HG03139 (cell line): ENCODE results near the gene TGFB3.
"Not testable (repeated sequence)": the region's sequence is repeated elsewhere in the genome, so short reads cannot be mapped to it uniquely, and the experiment has no call there.

Source experiments
- ATAC-seq: cut with Tn5 transposase; IDR thresholded peaks from one replicate; pipeline ENCODE4 v1.9.1; 2021; ENCODE audit not compliant: unreplicated experiment

The TGFB3 gene

DNA sequence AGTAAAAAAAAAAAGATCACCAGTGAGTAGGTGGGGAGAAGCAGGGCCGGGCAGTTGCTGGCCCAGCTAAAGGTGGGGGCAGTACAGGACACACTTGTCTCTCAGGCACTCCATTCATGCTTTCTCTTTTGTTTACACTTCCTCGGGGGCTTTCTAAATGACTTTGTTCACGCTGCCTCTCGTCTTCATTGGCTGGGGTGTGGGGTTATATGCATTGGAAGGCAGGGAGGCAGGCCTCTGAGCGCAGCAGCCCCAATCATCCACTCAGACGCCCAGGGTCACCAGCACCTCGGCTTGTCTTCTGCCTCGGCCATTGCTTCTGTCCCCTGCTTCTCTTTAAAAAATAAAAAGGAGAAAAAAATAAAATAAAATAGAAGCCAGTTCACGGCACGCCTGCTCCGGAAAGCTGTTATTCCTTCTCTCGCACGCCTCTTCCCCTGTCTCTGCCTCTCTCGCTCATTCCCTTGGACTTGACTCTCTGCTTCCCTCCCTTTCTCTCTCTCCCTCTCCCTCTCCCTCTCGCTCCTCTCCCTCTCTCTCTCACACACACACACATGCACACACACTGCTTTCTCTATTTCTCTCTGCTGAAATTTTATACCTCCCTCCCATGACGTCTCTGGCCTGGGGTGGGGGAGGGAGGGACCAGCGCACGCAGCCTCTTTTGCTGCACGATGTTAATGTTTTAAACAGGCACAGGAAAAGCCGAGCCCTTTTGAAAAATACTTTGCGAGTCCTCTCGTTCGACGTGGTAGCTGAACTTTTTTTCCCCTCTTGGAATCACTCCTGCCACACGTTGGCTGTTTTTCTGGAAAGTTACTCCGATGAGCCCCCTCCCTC is at the start of gene TGFB3:
Gene TGFB3, minus strand, starts transcription at position 570 of the 840 bp plus-strand sequence. CDS start 1,102 bp downstream, outside the sequence.
- no peak for ATAC-seq

DNA sequence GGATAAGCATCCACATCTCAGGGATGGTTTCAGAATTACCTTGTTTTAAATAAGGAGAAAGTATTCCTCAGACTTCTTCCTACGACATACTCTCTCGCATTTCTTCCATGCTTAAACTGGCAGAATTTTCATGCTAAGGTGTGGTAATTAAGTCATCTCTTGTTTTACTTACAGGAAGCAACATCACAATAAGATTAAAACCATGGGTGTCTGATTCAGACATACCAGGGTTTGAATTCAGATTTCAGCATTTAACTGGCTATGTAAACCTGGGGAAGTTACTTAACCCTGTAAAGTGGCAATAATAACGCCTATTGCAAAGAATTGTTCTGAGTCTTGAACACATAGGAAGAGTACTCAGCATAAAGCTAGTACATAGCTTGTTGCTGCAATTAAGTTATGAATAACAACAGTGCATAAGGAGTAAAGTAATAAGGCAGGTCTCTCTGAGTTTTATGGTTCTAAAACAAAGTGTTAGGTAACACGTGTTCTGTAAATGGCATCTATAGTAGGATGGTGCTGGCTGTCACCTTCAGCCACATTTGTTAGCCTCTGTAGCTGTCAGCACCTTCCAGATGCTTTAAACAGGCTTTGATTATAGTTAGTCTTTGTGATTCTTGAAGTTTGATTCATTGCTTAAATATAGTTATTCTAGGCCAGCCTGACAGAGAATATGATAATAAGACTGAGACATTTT is 42.6 kb upstream of the TGFB3 start:
- ATAC-seq, result no peak

DNA sequence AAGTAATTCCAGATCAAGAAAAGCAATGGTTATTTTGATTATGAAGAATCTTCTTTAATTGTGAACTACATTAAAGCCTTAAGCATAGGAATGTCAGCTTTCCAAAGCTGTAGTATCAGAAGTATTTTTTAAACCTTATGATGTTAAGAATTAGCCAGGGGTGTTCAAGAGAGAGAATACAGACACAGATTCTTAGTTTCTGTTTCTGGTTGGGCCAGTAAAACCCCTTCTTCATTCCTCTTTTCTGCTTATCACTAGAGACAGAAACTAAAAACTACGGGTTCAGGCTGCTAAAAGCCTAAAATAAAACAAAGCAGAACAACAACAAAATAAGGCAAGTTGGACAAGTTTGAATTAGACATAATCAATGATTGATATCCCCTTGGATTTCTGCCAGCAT is 42.0 kb upstream of the TGFB3 start:
- ATAC-seq, result no peak

GRCh38 chr14:76022991-76023390 is 41.2 kb upstream of the TGFB3 start:
- ATAC-seq, result no peak

DNA sequence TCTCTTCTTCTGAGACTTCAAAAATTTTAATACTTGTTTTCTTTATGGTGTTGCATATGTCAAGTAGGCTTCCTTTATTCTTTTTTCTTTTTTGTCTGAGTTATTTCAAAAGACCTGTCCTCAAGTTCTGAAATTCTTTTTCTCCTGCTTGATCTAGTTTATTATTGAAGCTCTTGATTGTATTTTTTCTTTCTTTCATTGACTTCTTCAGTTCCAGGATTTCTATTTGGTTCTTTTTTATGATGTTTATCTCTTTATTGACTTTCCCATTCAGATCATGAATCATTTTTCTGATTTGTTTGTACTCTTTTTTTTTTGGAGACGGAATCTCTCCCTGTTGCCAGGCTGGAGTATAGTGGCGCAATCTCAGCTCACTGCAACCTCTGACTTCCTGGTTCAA is 37.9 kb upstream of the TGFB3 start:
- no peak for ATAC-seq

DNA sequence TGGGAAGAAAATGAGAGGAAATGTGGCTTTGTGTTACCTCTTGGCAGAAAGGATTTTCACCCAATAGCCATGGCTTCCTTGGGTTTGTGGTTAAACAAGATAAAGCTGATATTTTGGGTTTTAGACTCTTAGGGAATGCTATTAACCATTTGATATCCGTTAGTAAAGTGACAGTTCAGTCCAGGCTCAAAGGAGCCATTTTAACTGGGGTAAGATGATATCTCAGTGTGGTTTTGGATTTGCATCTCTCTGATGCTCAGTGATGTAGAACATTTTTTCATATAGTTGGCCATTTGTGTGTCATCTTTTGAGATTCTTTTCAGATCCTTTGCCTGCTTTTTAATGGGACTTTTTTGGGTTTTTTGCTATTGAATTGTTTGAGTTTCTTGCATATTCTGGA is 33.9 kb upstream of the TGFB3 start:
- no peak for ATAC-seq

DNA sequence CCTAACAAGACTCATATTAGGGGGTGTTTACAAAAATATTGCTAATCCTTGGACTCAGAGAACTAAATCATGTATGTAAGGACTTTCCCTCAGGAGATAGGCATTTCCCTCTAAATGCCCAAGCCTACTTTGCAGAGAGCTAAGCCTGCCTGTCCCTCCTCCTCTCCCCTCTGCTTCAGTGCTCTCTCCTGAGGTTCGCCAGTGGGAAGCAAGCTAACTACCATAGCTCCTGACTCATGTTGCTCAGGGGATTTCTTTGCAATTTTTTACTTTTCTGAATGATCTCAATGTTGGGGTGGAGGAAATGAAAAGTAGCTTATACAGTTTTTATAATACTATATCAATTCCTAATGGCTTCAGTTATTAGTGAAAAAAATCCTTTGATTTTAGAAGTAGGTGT is 33.4 kb upstream of the TGFB3 start:
- ATAC-seq, result no peak

DNA sequence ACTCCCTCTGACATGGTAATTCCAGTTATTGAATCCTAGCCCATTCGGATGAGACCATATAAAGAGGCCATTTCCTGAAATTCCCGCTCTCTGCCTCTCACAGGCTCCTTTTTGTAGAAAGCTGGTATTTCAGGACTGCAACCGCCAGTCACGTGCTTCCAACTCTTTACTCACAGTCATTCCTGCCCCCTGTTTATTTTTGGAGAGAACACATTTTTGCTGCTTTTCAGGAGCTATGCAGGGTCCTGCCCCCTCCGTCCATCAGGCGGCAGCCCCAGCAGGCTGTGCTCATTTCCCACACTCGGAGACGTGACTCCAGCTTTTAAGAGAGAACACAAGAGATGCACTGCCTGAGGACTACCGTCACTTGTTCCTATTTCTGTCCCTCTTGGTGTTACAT is 30.6 kb upstream of the TGFB3 start:
- ATAC-seq, result no peak

GRCh38 chr14:76011930-76012329 is 30.1 kb upstream of the TGFB3 start:
- no peak for ATAC-seq

- ATAC-seq, result not testable (repeated sequence)
Observed at GRCh38 chr14:76009627-76010026, 27.8 kb upstream of the TGFB3 start.

DNA sequence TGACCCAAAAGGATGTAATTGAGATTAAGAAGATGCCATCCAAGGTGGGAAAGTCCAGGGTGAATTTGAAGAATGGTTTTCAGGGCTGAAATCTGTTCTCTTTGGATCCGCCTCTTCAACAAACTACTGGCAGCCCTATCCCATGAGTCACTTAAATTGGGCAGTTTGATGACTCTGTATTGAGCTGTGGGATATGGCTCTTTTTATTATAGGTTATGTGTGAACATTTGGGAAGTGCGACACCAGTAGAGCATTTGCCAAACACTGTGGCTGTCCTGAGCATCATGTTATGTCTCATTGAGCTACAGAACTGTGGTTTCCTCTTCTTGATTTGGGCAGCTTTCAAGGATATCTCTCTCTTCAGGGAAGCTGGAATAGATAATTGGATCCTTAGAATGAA is 26.1 kb upstream of the TGFB3 start:
- no peak for ATAC-seq

- no peak for ATAC-seq
Observed at GRCh38 chr14:76007379-76007778, 25.6 kb upstream of the TGFB3 start.

DNA sequence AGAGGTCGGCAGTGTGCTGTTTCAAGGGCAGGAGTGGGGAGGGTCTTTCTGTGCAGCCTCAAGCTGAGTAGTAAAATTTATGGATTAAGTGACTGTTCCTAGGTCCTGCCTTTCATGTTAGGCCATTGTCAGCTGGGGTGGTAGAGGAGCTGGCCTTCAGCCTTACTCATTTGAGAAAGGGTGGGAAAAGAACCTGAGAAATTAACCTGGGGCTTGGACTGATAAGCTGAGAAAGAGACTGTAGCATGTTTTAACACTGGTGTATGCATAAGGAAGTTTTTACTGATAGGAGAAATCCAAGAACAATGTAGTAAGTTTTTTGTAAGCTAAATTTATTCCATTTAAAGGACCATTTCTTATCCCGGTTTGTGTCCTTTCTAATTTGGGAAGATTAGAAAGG is 24.5 kb upstream of the TGFB3 start:
- ATAC-seq, result no peak

- ATAC-seq, result no peak
Observed at GRCh38 chr14:76002383-76002782, 20.6 kb upstream of the TGFB3 start.

DNA sequence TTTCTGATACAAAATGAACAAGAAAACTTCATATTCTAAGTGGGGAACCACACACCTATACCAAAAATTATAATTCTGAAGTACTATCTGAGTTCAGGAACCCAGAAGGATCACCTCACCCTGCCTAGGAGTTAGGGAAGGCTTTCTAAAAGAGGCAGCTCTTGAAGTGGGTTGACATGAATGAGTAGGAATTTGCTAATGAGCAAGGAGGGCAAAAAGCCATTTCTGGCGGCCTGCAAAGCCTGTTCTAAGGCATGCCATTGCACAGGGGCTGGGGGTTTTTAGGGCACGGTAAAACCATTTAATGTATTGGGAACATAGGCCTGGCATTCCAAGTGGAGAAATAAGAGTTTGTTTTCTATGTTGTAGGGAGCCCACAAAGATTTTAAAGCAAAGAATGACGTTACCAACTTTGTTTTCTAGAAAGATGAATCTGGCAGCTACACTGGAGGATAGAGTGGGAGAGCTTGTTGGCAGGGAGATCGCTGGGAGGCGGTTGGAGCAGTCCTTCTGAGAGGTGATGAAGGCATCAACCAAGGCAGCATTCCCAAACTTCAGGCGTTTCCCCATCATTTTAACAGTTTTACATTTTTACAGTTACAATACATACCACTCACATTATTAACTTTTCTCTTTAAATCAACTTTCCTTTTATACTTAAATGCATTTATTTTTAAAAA is 17.9 kb upstream of the TGFB3 start:
- no peak for ATAC-seq

GRCh38 chr14:75996488-75996887 is 14.7 kb upstream of the TGFB3 start:
- no peak for ATAC-seq

DNA sequence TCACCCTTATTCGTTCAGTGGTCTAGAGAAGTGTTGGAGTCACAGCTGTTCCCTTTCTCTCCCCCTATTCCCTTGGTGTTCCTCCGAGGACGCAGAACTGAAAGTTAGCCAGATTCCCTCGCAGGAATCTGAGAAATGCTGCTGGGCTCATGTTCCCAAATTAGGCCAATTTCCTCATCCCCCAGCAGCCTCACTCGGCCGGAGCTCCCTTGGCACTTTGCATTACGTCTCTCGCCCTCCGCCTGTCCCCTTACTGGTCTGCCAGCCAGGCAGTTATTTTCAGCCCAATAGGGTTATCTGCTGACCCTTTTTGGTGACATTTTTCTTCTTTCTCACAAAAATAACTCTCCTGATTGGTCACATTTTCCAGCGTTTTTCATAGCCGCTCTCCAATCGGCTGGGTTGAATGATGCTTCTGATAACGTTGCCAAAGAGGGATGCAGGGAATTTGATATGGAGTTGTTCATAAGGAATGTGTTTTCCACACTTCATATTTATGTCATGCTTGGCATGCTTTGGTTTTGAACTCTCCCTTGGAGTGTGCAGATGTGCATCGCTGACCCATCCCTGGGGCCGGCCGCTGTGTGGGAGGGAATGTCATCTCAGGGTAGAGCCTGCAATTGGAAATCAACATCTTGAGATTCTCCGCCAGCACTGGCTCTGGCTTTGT is 13.7 kb upstream of the TGFB3 start:
- no peak for ATAC-seq

GRCh38 chr14:75993567-75994041 is 11.8 kb upstream of the TGFB3 start:
- no peak for ATAC-seq

GRCh38 chr14:75991753-75992152 is 10.0 kb upstream of the TGFB3 start:
- no peak for ATAC-seq

DNA sequence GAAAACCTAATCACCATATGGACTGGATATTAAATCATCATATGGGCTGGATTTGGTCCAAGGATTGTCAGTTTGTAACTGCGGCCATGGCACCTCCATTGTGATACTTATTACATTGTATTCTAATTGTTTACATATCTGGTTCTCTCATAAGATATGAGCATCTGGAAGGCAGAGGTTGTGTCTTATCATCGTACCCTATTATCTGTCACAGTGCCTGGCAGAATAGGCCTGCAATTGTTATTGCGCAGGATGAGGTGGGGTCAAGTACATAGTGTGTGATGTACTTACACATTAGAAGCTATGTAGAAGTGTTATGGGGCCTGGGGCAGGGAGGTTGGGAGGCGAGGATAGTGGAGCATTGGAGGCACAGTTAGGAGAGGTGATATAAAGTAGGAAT is 8.5 kb upstream of the TGFB3 start:
- no peak for ATAC-seq

DNA sequence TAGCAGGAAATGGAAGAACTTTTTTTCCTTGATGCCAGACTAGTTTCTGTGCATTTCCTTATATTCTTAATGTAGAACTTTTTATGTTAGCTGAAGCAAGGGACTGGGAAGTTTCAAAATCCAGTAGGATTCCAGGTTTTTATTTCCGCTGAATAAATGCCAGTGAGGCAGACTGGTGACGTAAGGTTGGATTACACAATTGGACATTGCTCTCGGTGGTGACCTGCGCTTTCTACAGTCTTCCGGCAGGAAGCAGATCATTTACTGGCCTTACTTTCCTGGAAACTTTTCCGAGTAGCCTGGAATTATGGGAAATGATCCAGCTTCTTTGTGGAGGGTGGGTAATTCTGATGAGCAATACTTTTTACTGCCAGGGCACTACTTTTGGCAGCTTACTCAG is 7.3 kb upstream of the TGFB3 start:
- ATAC-seq, result no peak
